ENCODE results near the gene FAM120AOS. TPM values are rescaled to one million over a fixed set of nuclear protein-coding genes. Genes with fewer than 3 reads are reported as not detected.

FAM120AOS gene
- total RNA-seq, 2 experiments from 2014 or later, result 25.5 to 26.0 TPM

- no peaks in the 10 kb centered on the region for H3K36me3 Mint-ChIP-seq (ENCODE audit: low read depth)
- no peak overlapping the region for H3K27ac Mint-ChIP-seq
- H3K9me3 Mint-ChIP-seq, result no peaks in the 10 kb centered on the region
- intact Hi-C loops (cut with micrococcal nuclease), result no loop called here
- H3K4me1 Mint-ChIP-seq (ENCODE audit: low read depth), result no peaks in the 10 kb centered on the region
- DNase-seq, result no peak
- no peak overlapping the region for H3K4me3 Mint-ChIP-seq
- no peaks in the 10 kb centered on the region for H3K27me3 Mint-ChIP-seq (ENCODE audit: low read depth)
- CTCF ChIA-PET, result no interaction called here
These were observed 55.6 kb downstream of the FAM120AOS start for GRCh38 chr9:93397661-93398373.

Other genes with a start within 250 kb of the FAM120AOS start
- gene FAM120A, start 1.9 kb downstream of the FAM120AOS start, total RNA-seq, result 100 to 1,000 TPM; 112 to 116 TPM
- gene PHF2, start 123.0 kb upstream of the FAM120AOS start, total RNA-seq, result 10 to 100 TPM; 14.4 to 16.6 TPM